GM19193 (cell line): Measurements from ENCODE around the gene LRFN2.

Experiments
- POLR2A ChIP-seq: IDR thresholded peaks from 4 replicates; pipeline ENCODE4 v1.6.1; 2011; ENCODE audit not compliant: insufficient read depth, insufficient read length; ENCODE audit errors: extremely low read depth

LRFN2 gene

DNA sequence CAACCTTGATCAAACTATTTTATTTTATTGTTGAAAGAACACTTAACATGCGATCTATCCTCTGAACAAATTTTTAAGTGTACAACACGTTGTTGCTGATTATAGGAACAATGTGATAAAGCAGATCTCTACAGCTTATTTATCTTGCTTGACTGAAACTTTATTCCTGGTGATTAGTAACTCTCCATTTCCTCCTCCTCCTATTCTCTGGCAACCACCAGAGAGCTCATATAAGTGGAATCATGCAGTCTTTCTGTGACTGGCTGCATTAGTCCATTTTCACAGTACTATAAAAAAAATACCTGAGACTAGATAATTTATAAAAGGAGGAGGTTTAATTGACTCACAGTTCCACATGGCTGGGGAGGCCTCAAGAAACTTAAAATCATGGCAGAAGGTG lies 218.1 kb downstream of the LRFN2 start:
- no peak for TF ChIP-seq POLR2A

DNA sequence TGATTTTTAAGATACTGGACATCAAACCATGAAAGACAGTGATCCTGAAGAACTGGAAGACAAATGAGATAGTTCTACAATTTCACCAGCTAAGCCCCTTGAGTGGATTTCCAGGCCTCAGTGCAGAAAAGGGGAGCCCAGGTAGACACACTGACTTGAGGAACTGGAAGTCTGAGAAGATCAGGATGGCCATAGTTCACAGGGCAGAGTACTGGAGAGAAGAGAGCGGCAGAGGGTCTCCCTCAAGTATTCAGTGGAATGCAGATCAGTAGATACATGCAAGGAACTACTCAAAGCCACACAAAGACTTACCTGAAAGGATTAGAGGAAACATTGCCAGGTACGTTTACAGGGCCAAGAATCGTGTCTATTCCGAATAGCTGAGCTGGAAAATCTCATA lies 224.3 kb downstream of the LRFN2 start:
- TF ChIP-seq POLR2A, result no peak

DNA sequence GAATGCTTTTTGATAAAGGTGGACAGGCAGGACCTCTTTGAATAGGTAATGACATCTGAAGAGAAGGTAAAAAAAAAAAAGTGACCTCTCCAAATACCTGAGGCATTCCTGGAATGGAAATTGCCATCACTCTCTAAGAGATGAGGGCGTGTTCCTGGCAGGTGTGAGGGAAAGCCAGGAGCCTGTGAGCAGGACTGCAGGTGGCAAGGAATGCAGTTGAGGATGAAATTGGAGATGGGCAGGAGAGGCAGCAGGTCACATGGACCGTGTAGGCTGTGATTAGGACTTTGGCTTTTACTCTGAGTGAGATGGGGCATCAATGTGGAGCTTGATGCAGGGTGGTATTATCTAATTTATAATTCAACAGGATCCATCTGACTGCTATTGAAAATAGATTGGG lies 227.4 kb downstream of the LRFN2 start:
- TF ChIP-seq POLR2A, result no peak

DNA sequence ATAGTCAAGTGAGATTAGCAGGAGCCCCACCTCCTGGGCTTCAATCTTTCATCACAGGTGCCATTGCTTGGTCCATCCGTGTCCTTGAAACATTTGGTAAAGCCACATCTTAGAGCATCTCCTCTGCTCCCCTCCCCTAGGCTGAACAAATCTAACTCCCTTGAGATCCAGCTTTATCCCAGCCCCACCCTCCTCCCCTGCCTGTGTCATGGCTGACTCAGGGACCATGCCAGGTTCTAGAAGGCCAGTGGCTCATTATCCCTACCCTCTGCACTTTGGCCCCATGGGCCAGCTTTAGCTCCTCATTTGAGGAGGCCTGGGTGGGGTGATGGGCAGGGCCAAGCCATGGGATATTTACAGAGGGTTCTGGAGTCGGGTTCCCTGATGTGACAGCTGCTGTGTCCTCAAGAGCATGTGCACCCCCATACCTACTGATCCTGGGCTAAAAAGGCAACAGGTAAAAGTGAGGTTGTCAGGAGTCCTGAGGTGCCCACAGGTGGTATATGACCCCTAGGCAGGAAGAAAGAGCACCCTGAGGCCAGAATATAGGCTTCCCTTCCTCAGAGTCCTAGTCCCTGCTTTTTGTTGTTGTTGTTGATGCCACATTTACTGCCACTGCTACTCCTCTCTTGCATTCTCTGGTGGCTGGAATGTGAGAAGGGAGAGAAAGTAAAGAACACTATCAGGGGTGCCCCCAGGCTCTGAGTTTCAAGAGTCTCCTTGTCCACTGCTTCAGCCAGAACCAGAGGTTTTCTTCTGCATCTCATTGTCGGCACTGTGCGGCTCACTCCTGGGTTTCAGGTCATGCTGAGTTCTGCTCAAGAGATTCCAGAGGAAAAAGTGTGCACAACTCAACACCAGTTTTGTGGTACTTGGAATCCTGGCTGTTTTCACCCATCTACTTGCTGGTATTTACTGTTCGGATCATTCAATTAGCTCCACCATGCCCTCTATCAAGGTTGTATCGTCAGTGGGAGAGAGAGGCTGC lies 228.4 kb downstream of the LRFN2 start:
- no peak for TF ChIP-seq POLR2A

DNA sequence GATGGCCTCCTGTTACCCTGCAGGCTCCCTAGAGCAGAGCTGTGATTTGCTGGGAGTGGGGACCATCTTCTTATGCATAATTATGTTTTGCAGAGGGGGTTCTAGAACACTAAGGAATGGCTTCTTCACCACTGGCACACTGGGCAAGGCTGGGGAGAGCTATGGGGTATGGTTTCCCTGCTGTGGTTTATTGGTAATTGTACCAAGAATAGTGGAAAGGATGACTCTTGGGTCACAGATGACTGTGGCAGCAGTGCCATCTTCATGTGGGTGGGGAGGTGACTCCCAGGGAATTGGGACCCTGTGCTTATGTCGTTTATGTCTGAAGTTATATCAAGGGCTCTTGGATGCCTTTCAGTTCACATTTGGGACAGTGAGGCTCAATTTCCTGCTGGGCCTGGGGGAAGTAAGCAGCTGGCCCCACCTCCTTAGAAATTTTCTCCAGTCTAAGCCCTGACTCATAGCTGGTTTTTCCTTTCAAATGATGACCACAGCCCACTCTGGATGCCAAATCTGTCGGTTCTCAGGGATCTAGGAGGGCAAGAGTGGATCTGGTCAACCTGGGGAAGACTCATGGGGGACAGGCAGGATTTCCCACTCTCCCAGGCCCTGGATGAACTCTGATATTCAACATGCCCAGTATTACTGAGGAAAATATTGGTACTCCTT lies 230.8 kb downstream of the LRFN2 start:
- no peak for TF ChIP-seq POLR2A

DNA sequence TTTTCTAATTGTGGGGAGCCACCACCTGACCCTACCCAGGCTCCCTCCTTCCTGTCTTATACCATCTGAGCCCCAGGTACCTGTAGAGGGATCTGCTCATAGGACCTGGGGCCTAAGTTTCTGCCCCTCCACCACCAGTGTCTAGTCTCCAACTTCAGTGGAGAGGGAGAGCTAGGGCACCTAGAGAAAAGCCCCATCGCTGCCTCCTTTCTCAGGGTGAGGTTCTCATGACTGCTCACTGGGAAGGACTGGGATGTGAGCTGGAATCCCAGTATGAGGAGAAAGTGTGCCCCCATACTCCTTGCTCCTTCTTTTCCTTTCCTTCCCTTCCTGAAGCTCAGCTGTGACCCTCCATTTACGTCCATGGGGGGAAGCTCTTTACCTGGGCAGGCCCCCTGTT lies 231.6 kb downstream of the LRFN2 start:
- no peak for TF ChIP-seq POLR2A

DNA sequence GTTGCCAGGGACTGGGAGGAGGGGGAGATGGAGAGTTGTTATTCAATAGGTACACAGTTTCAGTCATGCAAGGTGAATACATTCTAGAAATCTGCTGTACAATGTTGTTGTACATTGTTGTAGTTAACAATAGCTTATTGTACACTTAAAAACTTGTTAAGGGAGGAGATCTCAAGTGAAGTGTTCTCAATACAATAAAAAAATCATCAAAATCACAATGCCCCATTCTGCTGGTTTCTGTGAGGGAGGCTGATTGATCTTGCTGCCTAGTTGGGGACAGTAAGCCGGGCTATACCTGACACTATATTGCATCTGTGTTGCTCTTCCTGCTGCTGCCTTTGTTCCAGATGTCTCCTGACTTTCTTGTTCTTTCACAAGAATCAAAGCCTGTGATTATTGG lies 232.1 kb downstream of the LRFN2 start:
- TF ChIP-seq POLR2A, result no peak

DNA sequence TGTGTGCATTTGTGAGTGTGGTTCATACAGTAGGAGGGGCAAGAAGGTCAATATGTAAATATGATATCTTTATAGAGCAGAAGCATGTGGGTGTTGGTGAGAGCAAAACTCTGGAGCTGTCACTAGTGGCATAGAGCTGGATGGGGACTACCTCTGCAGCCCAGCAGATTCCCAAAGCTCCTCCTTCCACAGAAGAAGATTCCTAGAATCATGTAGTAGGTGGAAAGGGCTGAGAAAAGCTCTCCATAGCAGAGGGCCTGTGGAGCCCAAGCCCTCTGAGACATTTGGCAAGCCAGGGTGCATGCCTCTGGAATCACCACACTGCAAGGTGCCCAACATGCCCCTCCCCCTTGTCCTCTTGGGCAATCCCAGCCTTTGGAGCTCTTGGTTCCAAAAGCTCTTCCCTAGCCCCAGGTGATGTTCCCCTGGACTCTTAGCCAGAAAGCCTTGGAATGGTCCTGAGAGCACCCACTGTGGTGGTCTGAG lies 233.2 kb downstream of the LRFN2 start:
- no peak for TF ChIP-seq POLR2A

DNA sequence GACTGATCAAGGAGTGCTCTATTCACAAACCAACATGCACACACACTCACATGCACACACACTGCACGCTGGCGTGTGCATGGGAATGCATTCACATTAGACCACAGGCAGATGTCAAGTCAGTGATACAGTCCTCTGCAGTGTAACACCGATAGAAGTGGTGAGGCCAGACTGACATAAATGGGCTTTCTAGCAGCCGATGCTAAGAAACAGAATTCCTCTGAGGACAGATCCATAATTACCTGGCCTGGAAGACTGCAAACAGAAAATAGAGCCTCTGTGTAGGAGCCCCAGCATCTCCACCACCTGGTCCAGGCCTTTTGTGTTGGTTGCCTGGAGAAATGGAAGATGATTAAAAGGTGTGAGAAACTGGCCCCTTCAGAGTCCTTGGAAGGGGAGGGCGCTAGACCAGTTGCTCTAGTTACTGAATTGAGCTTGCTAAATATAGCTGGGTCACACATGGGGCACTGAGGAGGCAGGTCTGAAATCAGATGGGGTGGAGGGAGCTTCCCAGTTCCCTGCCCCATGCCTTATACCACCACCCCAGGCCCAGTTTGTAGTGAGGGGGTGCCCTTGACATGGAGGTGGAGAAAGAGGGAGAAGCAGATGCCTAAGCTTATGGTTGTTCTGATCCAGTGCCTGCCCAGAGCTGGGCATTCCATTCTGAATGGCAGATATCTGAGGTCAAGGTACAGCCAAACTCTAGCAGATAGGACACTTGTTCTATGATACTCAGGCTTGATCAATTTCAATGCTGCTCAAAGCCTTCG lies 233.8 kb downstream of the LRFN2 start:
- TF ChIP-seq POLR2A, result no peak

DNA sequence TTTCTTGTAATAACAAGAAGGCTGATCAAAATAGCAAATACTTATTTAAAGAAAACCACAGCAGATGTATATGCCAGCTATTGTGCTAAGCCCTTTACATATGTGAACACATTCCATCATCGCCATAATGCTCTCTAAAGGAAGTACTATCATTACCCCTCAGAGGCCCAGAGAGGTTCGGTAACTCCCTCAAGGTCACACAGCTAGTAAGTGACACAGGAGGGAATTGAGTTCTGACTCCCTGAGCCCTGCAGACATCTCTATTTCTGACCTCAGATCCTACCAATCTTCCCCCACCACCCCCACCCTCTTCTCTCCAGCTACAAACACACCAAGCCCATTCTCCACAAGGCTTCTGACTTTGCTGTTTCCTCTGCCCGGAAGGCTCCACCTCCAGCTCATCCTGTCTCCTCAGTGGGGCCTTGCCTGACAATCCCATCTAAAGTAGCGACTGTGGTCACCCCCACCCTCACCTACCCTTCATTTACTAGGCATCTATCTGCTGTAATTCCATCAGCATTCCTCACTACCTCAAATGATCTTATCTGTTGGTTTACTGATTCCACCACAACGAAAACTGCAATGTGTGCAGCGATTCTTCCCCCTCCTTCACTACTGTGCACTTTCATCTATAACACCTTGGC lies 234.5 kb downstream of the LRFN2 start:
- TF ChIP-seq POLR2A, result no peak

DNA sequence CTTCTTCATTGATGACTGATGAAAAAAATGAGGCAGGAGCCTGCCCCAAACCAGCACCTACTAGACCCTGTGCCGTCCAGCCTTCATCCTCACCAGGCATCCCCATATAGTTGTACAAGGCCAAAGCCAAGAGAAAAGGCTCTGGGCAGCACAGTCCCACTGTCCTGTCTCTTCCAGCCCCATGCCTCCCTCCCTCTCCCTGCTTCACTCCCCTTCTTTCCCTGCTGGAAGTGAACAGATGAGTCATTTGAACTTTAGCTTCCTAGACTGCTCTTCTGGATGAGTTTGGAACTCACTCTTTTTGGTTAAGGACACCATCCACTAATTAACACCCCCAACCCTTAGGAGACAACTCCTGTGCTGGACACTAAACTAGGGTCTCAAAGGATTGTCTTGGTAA lies 235.2 kb downstream of the LRFN2 start:
- no peak for TF ChIP-seq POLR2A

DNA sequence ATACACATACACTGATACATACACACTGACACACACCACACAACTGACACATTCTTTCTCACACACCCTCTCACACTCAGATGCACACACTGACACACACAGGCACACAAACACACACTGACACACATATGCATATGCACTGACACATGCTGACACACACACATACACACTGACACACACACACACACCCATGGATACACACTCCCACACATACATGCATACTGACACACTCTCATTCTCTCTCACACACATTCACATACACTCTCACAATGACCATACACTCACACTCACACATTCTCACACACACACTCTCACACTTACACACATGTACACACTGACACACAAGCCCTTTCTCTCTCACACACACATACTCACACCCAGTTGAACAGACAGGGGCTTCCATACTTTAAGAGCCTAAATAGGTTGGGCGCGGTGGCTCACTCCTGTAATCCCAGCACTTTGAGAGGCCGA lies 236.4 kb downstream of the LRFN2 start:
- no peak for TF ChIP-seq POLR2A

DNA sequence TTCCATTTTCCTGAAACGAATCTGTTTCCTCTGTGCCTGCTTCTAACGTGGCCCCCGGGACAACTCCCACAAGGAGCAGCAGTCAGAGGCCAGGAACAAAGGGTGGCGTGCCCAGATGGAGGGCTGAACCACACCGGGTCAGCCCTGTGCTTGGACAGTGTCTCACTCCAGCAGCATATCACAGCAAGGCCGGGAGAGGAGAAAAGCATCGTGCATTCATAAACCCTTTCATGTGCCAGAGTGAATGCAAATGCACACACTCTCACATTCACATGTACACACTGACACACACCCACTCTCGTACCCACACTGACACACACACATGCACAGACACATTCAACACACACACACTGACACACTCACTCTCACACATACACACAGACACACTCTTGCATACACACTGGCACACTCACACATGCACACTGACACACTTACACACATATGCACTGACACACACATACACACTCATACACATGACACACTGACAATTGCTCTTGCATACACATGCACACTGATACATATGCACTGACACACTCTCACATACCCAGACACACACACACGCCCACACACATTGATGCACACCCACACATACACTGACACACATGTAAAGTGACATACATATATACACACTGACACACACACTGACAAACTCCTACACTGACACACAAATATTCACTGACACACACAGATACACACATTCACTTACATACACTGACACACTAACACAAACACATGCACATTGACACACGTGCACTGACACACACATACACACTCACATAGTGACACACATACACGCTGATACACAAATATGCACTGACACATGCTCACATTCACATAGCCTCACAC lies 237.0 kb downstream of the LRFN2 start:
- no peak for TF ChIP-seq POLR2A
